Vagina (tissue), 2 donors: ENCODE measurements around the gene KCTD5. TPM values are rescaled to one million over a fixed set of nuclear protein-coding genes. Genes with fewer than 3 reads are reported as not detected.

Experiments
- DNase-seq, 2 donors: peaks; one replicate each; pipeline ENCODE4 v3.0.0-alpha.2; 2017; ENCODE audit errors: extremely low spot score in 2 of 2
- H3K27ac ChIP-seq: fragments of 200-600 bp; sonication (generic); one replicate; pipeline ENCODE4 v1.5.1; 2019
- H3K27me3 ChIP-seq: fragments of 200-600 bp; sonication (generic); one replicate; pipeline ENCODE4 v1.5.1; 2019
- H3K36me3 ChIP-seq, 2 donors: fragments of 200-600 bp; sonication (generic); one replicate each; pipeline ENCODE4 v1.5.1; 2017 to 2019
- H3K4me1 ChIP-seq: fragments of 200-600 bp; sonication (generic); one replicate; pipeline ENCODE4 v1.5.1; 2019
- H3K4me3 ChIP-seq, 2 donors: fragments of 200-600 bp; sonication (generic); 1 replicate in 1 of 2; 2 replicates in 1 of 2; pipeline ENCODE4 v1.5.1; 2016 to 2019
- H3K9me3 ChIP-seq: fragments of 200-600 bp; sonication (generic); one replicate; pipeline ENCODE4 v1.5.1; 2019
- CTCF ChIP-seq, 3 experiments: fragments of 450-650 bp in 2 of 3; fragments of 200-600 bp in 1 of 3; sonication (generic) in 1 of 3; IDR thresholded peaks; one replicate each; pipeline ENCODE4 v1.5.1; 2017 to 2019; ENCODE audit warnings: antibody characterized with exemption in 3 of 3, mild to moderate bottlenecking in 2 of 3, moderate library complexity in 2 of 3
- POLR2A ChIP-seq, 2 donors: fragments of 450-650 bp; IDR thresholded peaks; one replicate each; pipeline ENCODE4 v1.6.1; 2017; ENCODE audit warnings: antibody characterized with exemption in 2 of 2, mild to moderate bottlenecking in 2 of 2, moderate library complexity in 2 of 2
- POLR2AphosphoS5 ChIP-seq, 2 donors: sonication (generic); formaldehyde crosslinking; IDR thresholded peaks; one replicate each; pipeline ENCODE4 v1.9.0; 2017; ENCODE audit warnings: antibody characterized with exemption in 2 of 2, mild to moderate bottlenecking in 2 of 2, low read depth in 1 of 2; ENCODE audit not compliant: insufficient read depth in 1 of 2
- intact Hi-C: fragments of 100-400 bp; cut with DNase I; formaldehyde crosslinking; loops from one replicate; pipeline ENCODE4 v1.15.1; 2023
- total RNA-seq: library from RNA; depleted of rRNA; stranded (reverse); fragments of >200 nt; gene quantifications from one replicate; pipeline ENCODE4 v1.2.3, GENCODE V29; 2016

KCTD5 gene
- total RNA-seq, 1 donor from 2014 or later, result 19.4 TPM

GRCh38 chr16:2710021-2710710 is 27.8 kb downstream of the KCTD5 start:
- DNase-seq, result no peak
- no peak overlapping the region for H3K27ac ChIP-seq
- intact Hi-C loops, result no loop called here

GRCh38 chr16:2710711-2711231 is 28.4 kb downstream of the KCTD5 start:
- Histone ChIP-seq H3K36me3 (peaks cover 0 to 21% of the 10 kb centered on the region in 2 donors), H3K27me3 (no peaks in the 10 kb centered on the region), H3K4me1 (peaks cover 5% of the 10 kb centered on the region), H3K27ac (no peak overlapping the region), H3K4me3 (no peak overlapping the region), H3K9me3 (no peaks in the 10 kb centered on the region)
- intact Hi-C loops, result no loop called here
- DNase-seq, result no peak
- TF ChIP-seq CTCF (IDR thresholded peaks at IDR 0.05) (no peak), POLR2AphosphoS5 (IDR thresholded peaks at IDR 0.05; ENCODE audit: insufficient read depth in 1 of 2, low read depth in 1 of 2) (no peak), POLR2A (IDR thresholded peaks at IDR 0.05) (no peak)

More at GRCh38 chr16:2710021-2710710, 27.8 kb downstream of the KCTD5 start:
- no peaks in the 10 kb centered on the region for H3K4me1 ChIP-seq
- TF ChIP-seq CTCF (IDR thresholded peaks at IDR 0.05) (no peak), POLR2A (IDR thresholded peaks at IDR 0.05) (no peak), POLR2AphosphoS5 (IDR thresholded peaks at IDR 0.05; ENCODE audit: insufficient read depth in 1 of 2, low read depth in 1 of 2) (no peak)
- H3K36me3 ChIP-seq, result peaks cover 0 to 21% of the 10 kb centered on the region in 2 donors
- H3K9me3 ChIP-seq, result no peaks in the 10 kb centered on the region
- H3K4me3 ChIP-seq, result no peak overlapping the region
- H3K27me3 ChIP-seq, result no peaks in the 10 kb centered on the region

- Histone ChIP-seq H3K4me1 (peaks cover 6% of the 10 kb centered on the region), H3K4me3 (no peak overlapping the region), H3K27ac (no peak overlapping the region), H3K36me3 (peaks cover 0 to 21% of the 10 kb centered on the region in 2 donors), H3K27me3 (no peaks in the 10 kb centered on the region), H3K9me3 (no peaks in the 10 kb centered on the region)
- DNase-seq, result no peak
- intact Hi-C loops, result no loop called here
- TF ChIP-seq POLR2A (IDR thresholded peaks at IDR 0.05) (no peak), POLR2AphosphoS5 (IDR thresholded peaks at IDR 0.05; ENCODE audit: insufficient read depth in 1 of 2, low read depth in 1 of 2) (no peak), CTCF (IDR thresholded peaks at IDR 0.05) (no peak)
These were observed 29.2 kb downstream of the KCTD5 start for GRCh38 chr16:2711370-2712062.

GRCh38 chr16:2712063-2712441 is 29.7 kb downstream of the KCTD5 start:
- no peaks in the 10 kb centered on the region for H3K27me3 ChIP-seq
- peaks cover 0 to 17% of the 10 kb centered on the region in 2 donors for H3K36me3 ChIP-seq
- H3K27ac ChIP-seq, result no peak overlapping the region
- H3K9me3 ChIP-seq, result no peaks in the 10 kb centered on the region
- peaks cover 6% of the 10 kb centered on the region for H3K4me1 ChIP-seq
- DNase-seq, result no peak
- H3K4me3 ChIP-seq, result no peak overlapping the region
- TF ChIP-seq POLR2A (IDR thresholded peaks at IDR 0.05) (no peak), CTCF (IDR thresholded peaks at IDR 0.05) (no peak), POLR2AphosphoS5 (IDR thresholded peaks at IDR 0.05; ENCODE audit: insufficient read depth in 1 of 2, low read depth in 1 of 2) (no peak)
- intact Hi-C loops, result no loop called here

GRCh38 chr16:2712546-2712945 is 30.2 kb downstream of the KCTD5 start:
- Histone ChIP-seq H3K27me3 (no peaks in the 10 kb centered on the region), H3K9me3 (no peaks in the 10 kb centered on the region), H3K27ac (no peak overlapping the region), H3K4me3 (no peak overlapping the region), H3K36me3 (peaks cover 0 to 12% of the 10 kb centered on the region in 2 donors), H3K4me1 (peaks cover 6% of the 10 kb centered on the region)
- no peak for DNase-seq
- TF ChIP-seq POLR2A (IDR thresholded peaks at IDR 0.05) (no peak), CTCF (IDR thresholded peaks at IDR 0.05) (no peak), POLR2AphosphoS5 (IDR thresholded peaks at IDR 0.05; ENCODE audit: insufficient read depth in 1 of 2, low read depth in 1 of 2) (no peak)
- intact Hi-C loops, result no loop called here
